ENCODE data around the gene CREM. TPM values are rescaled to one million over a fixed set of nuclear protein-coding genes. Genes with fewer than 3 reads are reported as not detected.

The CREM gene
- total and polyA plus RNA-seq, 10 of the 15 experiments (the other 5 are each of a cell fraction or from before 2014, with no cell fraction given) = 51.3 to 115 (median 70.6) TPM

GRCh38 chr10:35195361-35196306, 69.0 kb downstream of the CREM start (continued):
- TF ChIP-seq YBX1 (IDR thresholded peaks at IDR 0.05) (no peak), TCF7 (IDR thresholded peaks at IDR 0.05; ENCODE audit: borderline replicate concordance) (peak; percentile 97), MXI1 (IDR thresholded peaks at IDR 0.05; ENCODE audit: low read depth, low read length) (peak; percentile 34), KDM1A (IDR thresholded peaks at IDR 0.05; ENCODE audit: borderline replicate concordance) (no peak), SIN3A (IDR thresholded peaks at IDR 0.05; ENCODE audit: low read depth, low read length) (no peak), USF1 (IDR thresholded peaks at IDR 0.05; ENCODE audit: borderline replicate concordance, extremely low read length, insufficient read depth, low read depth, low read length) (no peak), SMAD1 (IDR thresholded peaks at IDR 0.05; ENCODE audit: low read depth, partially characterized antibody) (peak; percentile 46), EGR1 (IDR thresholded peaks at IDR 0.05; ENCODE audit: borderline replicate concordance in 1 of 2, low read depth in 2 of 2, low read length in 2 of 2) (no peak), BCL3 (IDR thresholded peaks at IDR 0.05; ENCODE audit: borderline replicate concordance, insufficient read depth, low read depth, low read length, poor library complexity, severe bottlenecking) (no peak), MYC (IDR thresholded peaks at IDR 0.05; ENCODE audit: insufficient read depth, insufficient read length, insufficient replicate concordance, low read length, severe bottlenecking) (no peak), TBL1XR1 (IDR thresholded peaks at IDR 0.05; ENCODE audit: low read depth, low read length) (0 out of 2 replicates have a peak, but pooled peaks have one; percentile 17), RAD21 (IDR thresholded peaks at IDR 0.05; ENCODE audit: insufficient read depth, low read depth, low read length) (peak; percentile 77), FOXM1 (IDR thresholded peaks at IDR 0.05; ENCODE audit: low read depth, low read length) (peak; percentile 82; the same call in 1 of the 2 replicates), PKNOX1 (IDR thresholded peaks at IDR 0.05) (peak; percentile 53; the same call in 1 of the 2 replicates), STAT1 (conservative IDR thresholded peaks at IDR 0.05) (no peak), KLF5 (IDR thresholded peaks at IDR 0.05; ENCODE audit: partially characterized antibody) (peak; percentile 89), HSF1 (IDR thresholded peaks at IDR 0.05; ENCODE audit: low read depth, low read length) (no peak), CREB1 (IDR thresholded peaks at IDR 0.05; ENCODE audit: low read depth) (peak; percentile 98), BCL11A (IDR thresholded peaks at IDR 0.05; ENCODE audit: low read depth, low read length) (peak; percentile 59; the same call in 1 of the 2 replicates), MEF2B (IDR thresholded peaks at IDR 0.05; ENCODE audit: partially characterized antibody, poor library complexity, severe bottlenecking) (peak; percentile 36), RBBP5 (conservative IDR thresholded peaks at IDR 0.05) (0 out of 2 replicates have a peak, but pooled peaks have one; percentile 54), BHLHE40 (IDR thresholded peaks at IDR 0.05; ENCODE audit: borderline replicate concordance in 1 of 2, low read depth in 2 of 2, low read length in 1 of 2) (peak; percentile 40 to 46; a peak in 2 of 4 replicates), SIX5 (IDR thresholded peaks at IDR 0.05; ENCODE audit: low read depth, low read length, severe bottlenecking) (no peak), NR2F1 (conservative IDR thresholded peaks at IDR 0.05) (0 out of 2 replicates have a peak, but pooled peaks have one; percentile 52), ATF7 (IDR thresholded peaks at IDR 0.05; ENCODE audit: low read depth) (peak; percentile 95)

All from GM12878 (cell line).